A549 (cell line): ENCODE measurements around the gene ATF7IP2. TPM values are rescaled to one million over a fixed set of nuclear protein-coding genes. Genes with fewer than 3 reads are reported as not detected.
"Not testable (repeated sequence)": the region's sequence is repeated elsewhere in the genome, so short reads cannot be mapped to it uniquely, and the experiment has no call there.

Experiments
- ATAC-seq, 2 experiments: fragments of 200-7000 bp in 1 of 2; fragments of >200 bp in 1 of 2; cut with Nextera tagmentation in 1 of 2; cut with Tn5 transposase in 1 of 2; 3 replicates each; pipeline versions ENCODE4 v1.8.0 to v1.9.1; 2018 to 2020; ENCODE audit warnings: mild to moderate bottlenecking in 1 of 2, moderate library complexity in 1 of 2
- CTCF ChIA-PET: fragments of 300-600 bp; sonication (Branson Sonifier 250); formaldehyde crosslinking; extraction: SDS; loops from one replicate; lab custom pipeline; 2021; ENCODE audit warnings: antibody characterized with exemption, inconsistent platforms; lab: Yijun Ruan, JAX
- POLR2A ChIA-PET: fragments of 350-600 bp; formaldehyde crosslinking; extraction: SDS; loops from one replicate; lab custom pipeline; 2021; ENCODE audit warnings: antibody characterized with exemption, inconsistent platforms; lab: Yijun Ruan, JAX
- DNase-seq, 2 experiments: peaks; one replicate each; pipeline versions ENCODE4 v3.0.0 to v3.0.0-alpha.2; 2011 to 2016; ENCODE audit warnings: low read depth in 1 of 2, low spot score in 1 of 2
- FAIRE-seq: peaks from 2 replicates; lab custom pipeline; 2011; peaks lifted over from hg19 to GRCh38; lab: Jason Lieb, UNC
- H3K27ac ChIP-seq, 2 experiments: fragments of >200 bp; sonication (Bioruptor Twin); formaldehyde crosslinking; 3 replicates each; pipeline ENCODE4 v1.5.1; 2016 to 2017
- H3K4me1 ChIP-seq: fragments of >200 bp; sonication (Bioruptor Twin); formaldehyde crosslinking; 3 replicates; pipeline ENCODE4 v1.6.1; 2016
- H3K4me2 ChIP-seq: fragments of >200 bp; sonication (Bioruptor Twin); formaldehyde crosslinking; 3 replicates; pipeline ENCODE4 v1.6.1; 2016
- H3K4me3 ChIP-seq: fragments of >200 bp; sonication (Bioruptor Twin); formaldehyde crosslinking; 3 replicates; pipeline ENCODE4 v1.5.1; 2016
- H3K9me3 ChIP-seq: fragments of >200 bp; sonication (Bioruptor Twin); formaldehyde crosslinking; 3 replicates; pipeline ENCODE4 v1.6.1; 2016
- BCL3 ChIP-seq: fragments of >200 bp; sonication (Bioruptor Twin); formaldehyde crosslinking; IDR thresholded peaks from 3 replicates; pipeline ENCODE4 v1.6.1; 2016
- BHLHE40 ChIP-seq: IDR thresholded peaks from 2 replicates; pipeline ENCODE4 v1.6.1; 2012; ENCODE audit warnings: low read depth, low read length, inconsistent platforms
- CBX2 ChIP-seq: fragments of 200-600 bp; sonication (generic); IDR thresholded peaks from 2 replicates; pipeline ENCODE4 v1.6.1; 2016; ENCODE audit warnings: low read depth, mild to moderate bottlenecking, borderline replicate concordance
- CBX8 ChIP-seq: fragments of 200-600 bp; sonication (generic); IDR thresholded peaks from 2 replicates; pipeline ENCODE4 v1.6.1; 2016
- CEBPB ChIP-seq, 2 experiments: fragments of >200 bp in 1 of 2; sonication (Bioruptor Twin) in 1 of 2; formaldehyde crosslinking in 1 of 2; IDR thresholded peaks; 2 replicates each; pipeline ENCODE4 v1.6.1; 2012 to 2016
- CTCF ChIP-seq: fragments of >200 bp; sonication (Bioruptor Twin); formaldehyde crosslinking; IDR thresholded peaks from 3 replicates; pipeline ENCODE4 v1.5.1; 2016
- E2F6 ChIP-seq: IDR thresholded peaks from 2 replicates; pipeline ENCODE4 v1.6.1; 2012; ENCODE audit warnings: low read depth, borderline replicate concordance
- EHF ChIP-seq: fragments of 250-450 bp; sonication (Bioruptor Pico); IDR thresholded peaks from 2 replicates; pipeline ENCODE4 v1.5.0; 2020; ENCODE audit warnings: mild to moderate bottlenecking
- EHMT2 ChIP-seq: fragments of 200-600 bp; sonication (generic); IDR thresholded peaks from 2 replicates; pipeline ENCODE4 v1.6.1; 2016; ENCODE audit warnings: antibody characterized with exemption, low read depth, mild to moderate bottlenecking, moderate library complexity
- EP300 ChIP-seq, 2 experiments: fragments of >200 bp; sonication (Bioruptor Twin); formaldehyde crosslinking; IDR thresholded peaks; 2 replicates in 1 of 2; 3 replicates in 1 of 2; pipeline ENCODE4 v1.6.1; 2016 to 2017
- HDAC2 ChIP-seq: fragments of 200-600 bp; sonication (generic); IDR thresholded peaks from 2 replicates; pipeline ENCODE4 v1.6.1; 2016
- HEYL ChIP-seq: fragments of 250-450 bp; sonication (Bioruptor Pico); IDR thresholded peaks from 2 replicates; pipeline ENCODE4 v1.8.0; 2021; ENCODE audit warnings: mild to moderate bottlenecking, moderate library complexity
- HOXB13 ChIP-seq: fragments of 250-450 bp; sonication (Bioruptor Pico); IDR thresholded peaks from 2 replicates; pipeline ENCODE4 v1.5.0; 2020; ENCODE audit warnings: low read depth, mild to moderate bottlenecking, moderate library complexity
- JUN ChIP-seq, 2 experiments: fragments of >200 bp; sonication (Bioruptor Twin); formaldehyde crosslinking; IDR thresholded peaks; 2 replicates in 1 of 2; 3 replicates in 1 of 2; pipeline ENCODE4 v1.6.1; 2016 to 2017
- JUNB ChIP-seq: fragments of >200 bp; sonication (Bioruptor Twin); formaldehyde crosslinking; IDR thresholded peaks from 2 replicates; pipeline ENCODE4 v1.6.1; 2016
- PBX3 ChIP-seq: IDR thresholded peaks from 2 replicates; pipeline ENCODE4 v1.6.1; 2012
- PHF8 ChIP-seq: fragments of 200-600 bp; sonication (generic); IDR thresholded peaks from 2 replicates; pipeline ENCODE4 v1.6.1; 2016; ENCODE audit warnings: low read depth, mild to moderate bottlenecking, antibody characterized with exemption, moderate library complexity, borderline replicate concordance
- POLR2A ChIP-seq: IDR thresholded peaks from 2 replicates; pipeline ENCODE4 v1.6.1; 2012; ENCODE audit warnings: mild to moderate bottlenecking, low read length
- RAD21 ChIP-seq, 2 experiments: fragments of >200 bp in 1 of 2; sonication (Bioruptor Twin) in 1 of 2; formaldehyde crosslinking in 1 of 2; IDR thresholded peaks in 1 of 2; conservative IDR thresholded peaks in 1 of 2; 2 replicates in 1 of 2; 3 replicates in 1 of 2; pipeline ENCODE4 v1.6.1; 2012 to 2018; ENCODE audit warnings: inconsistent platforms in 1 of 2
- RARB ChIP-seq: fragments of 250-450 bp; sonication (Bioruptor Pico); IDR thresholded peaks from 2 replicates; pipeline ENCODE4 v1.8.0; 2021; ENCODE audit warnings: mild to moderate bottlenecking, moderate library complexity
- RCOR1 ChIP-seq: fragments of 150-350 bp; IDR thresholded peaks from 2 replicates; pipeline ENCODE4 v1.6.1; 2014; ENCODE audit warnings: antibody characterized with exemption, low read length, low read depth
- RNF2 ChIP-seq: fragments of 200-600 bp; sonication (generic); IDR thresholded peaks from 2 replicates; pipeline ENCODE4 v1.6.1; 2016; ENCODE audit warnings: low read depth, mild to moderate bottlenecking, antibody characterized with exemption, moderate library complexity, borderline replicate concordance
- SMC3 ChIP-seq: fragments of >200 bp; sonication (Bioruptor Twin); formaldehyde crosslinking; IDR thresholded peaks from 3 replicates; pipeline ENCODE4 v1.6.1; 2018; ENCODE audit warnings: inconsistent platforms
- ZC3H11A ChIP-seq: fragments of 450-650 bp; IDR thresholded peaks from 2 replicates; pipeline ENCODE4 v1.6.1; 2014; ENCODE audit warnings: antibody characterized with exemption, mild to moderate bottlenecking
- WGBS: methylation state at CpG from one replicate; pipeline ENCODE4 v1.1.6; 2017; ENCODE audit errors: missing lambda C conversion rate; 5-methylcytosine and 5-hydroxymethylcytosine counted together
- polyA plus RNA-seq, 4 experiments: library from polyadenylated mRNA; depleted of rRNA in 3 of 4; stranded (reverse); fragments of >200 nt; fragmentation: RNase III in 1 of 4; extraction: RNeasy Plus Mini Kit Qiagen cat#74134 plus additional on column Dnase treatment in 1 of 4; gene quantifications; 2 replicates in 3 of 4; 3 replicates in 1 of 4; pipeline ENCODE4 v1.2.3, GENCODE V29; 2011 to 2017
- TF ChIP-seq, protein P1 (sequence below): IDR thresholded peaks from 2 replicates; pipeline ENCODE4 v1.6.1; 2012
- TF ChIP-seq, protein P2 (sequence below): fragments of >200 bp; sonication (Bioruptor Twin); formaldehyde crosslinking; IDR thresholded peaks from 2 replicates; pipeline ENCODE4 v1.6.1; 2016
- TF ChIP-seq, protein P3 (sequence below): fragments of 450-650 bp; IDR thresholded peaks from 2 replicates; pipeline ENCODE4 v1.6.1; 2014; ENCODE audit warnings: antibody characterized with exemption
- TF ChIP-seq, protein P4 (sequence below): fragments of 250-450 bp; sonication (Bioruptor Pico); IDR thresholded peaks from 2 replicates; pipeline ENCODE4 v1.5.0; 2020; ENCODE audit warnings: low read depth, mild to moderate bottlenecking, moderate library complexity

Gene ATF7IP2
- polyA plus RNA-seq, 2 of the 4 experiments (the other 2 are of a cell fraction), result 12.3 to 23.5 TPM

DNA sequence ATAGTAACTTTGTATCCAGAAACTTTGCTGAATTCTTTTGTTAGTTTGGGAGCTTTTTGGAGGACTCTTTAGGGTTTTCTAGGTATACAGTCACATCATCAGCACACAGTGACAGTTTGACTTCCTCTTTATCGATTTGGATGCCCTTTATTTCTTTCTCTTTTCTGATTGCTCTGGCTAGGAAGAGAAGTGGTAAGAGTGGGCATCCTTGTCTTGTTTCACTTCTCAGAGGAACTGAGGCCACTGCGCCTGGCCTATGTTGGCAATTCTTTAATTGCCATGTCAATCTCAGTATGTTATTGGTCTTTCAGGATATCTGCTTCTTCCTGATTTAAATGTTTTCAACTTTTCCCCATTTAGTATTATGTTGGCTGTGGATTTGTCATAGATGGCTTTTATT lies 24.6 kb downstream of the ATF7IP2 start:
- peaks cover 35% of the 10 kb centered on the region for H3K9me3 ChIP-seq
- H3K4me2 ChIP-seq, result no peak overlapping the region
- no peak overlapping the region for H3K27ac ChIP-seq
- no peak for TF ChIP-seq JUNB
- TF ChIP-seq PHF8, result no peak
- TF ChIP-seq HEYL (CRISPR knock-in tag), result no peak
- TF ChIP-seq POLR2A, result no peak
- TF ChIP-seq, protein P1, sequence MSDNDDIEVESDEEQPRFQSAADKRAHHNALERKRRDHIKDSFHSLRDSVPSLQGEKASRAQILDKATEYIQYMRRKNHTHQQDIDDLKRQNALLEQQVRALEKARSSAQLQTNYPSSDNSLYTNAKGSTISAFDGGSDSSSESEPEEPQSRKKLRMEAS, result no peak
- no peak for TF ChIP-seq SMC3
- no peak for TF ChIP-seq RCOR1
- TF ChIP-seq CEBPB (IDR thresholded peaks at IDR 0.05), result no peak
- TF ChIP-seq, protein P2, sequence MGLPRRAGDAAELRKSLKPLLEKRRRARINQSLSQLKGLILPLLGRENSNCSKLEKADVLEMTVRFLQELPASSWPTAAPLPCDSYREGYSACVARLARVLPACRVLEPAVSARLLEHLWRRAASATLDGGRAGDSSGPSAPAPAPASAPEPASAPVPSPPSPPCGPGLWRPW, result no peak
- TF ChIP-seq PBX3, result no peak
- TF ChIP-seq, protein P3, sequence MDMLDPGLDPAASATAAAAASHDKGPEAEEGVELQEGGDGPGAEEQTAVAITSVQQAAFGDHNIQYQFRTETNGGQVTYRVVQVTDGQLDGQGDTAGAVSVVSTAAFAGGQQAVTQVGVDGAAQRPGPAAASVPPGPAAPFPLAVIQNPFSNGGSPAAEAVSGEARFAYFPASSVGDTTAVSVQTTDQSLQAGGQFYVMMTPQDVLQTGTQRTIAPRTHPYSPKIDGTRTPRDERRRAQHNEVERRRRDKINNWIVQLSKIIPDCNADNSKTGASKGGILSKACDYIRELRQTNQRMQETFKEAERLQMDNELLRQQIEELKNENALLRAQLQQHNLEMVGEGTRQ, result no peak
- TF ChIP-seq RARB (CRISPR knock-in tag), result no peak
- TF ChIP-seq CTCF, result no peak
- TF ChIP-seq, protein P4, sequence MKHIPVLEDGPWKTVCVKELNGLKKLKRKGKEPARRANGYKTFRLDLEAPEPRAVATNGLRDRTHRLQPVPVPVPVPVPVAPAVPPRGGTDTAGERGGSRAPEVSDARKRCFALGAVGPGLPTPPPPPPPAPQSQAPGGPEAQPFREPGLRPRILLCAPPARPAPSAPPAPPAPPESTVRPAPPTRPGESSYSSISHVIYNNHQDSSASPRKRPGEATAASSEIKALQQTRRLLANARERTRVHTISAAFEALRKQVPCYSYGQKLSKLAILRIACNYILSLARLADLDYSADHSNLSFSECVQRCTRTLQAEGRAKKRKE (CRISPR knock-in tag), result no peak
- no peak for TF ChIP-seq HOXB13
- CTCF ChIA-PET, result interaction anchor here (0.6 to 0.7 kb wide), 2 partner anchors 26 to 59 kb away, joined by 3 read pairs; no protein-coding TSS in a partner anchor
- FAIRE-seq (no peak), DNase-seq (no peak), ATAC-seq (no peak)
- no peaks in the 10 kb centered on the region for H3K4me1 ChIP-seq
- POLR2A ChIA-PET, result no interaction called here
- H3K4me3 ChIP-seq, result no peak overlapping the region
- 80% methylated on average over 2 of the region's 2 CpGs for WGBS

- ChIA-PET POLR2A (no interaction called here), CTCF (no interaction called here)
- Histone ChIP-seq H3K4me1 (no peaks in the 10 kb centered on the region), H3K4me3 (no peak overlapping the region), H3K9me3 (peaks cover 44% of the 10 kb centered on the region), H3K4me2 (no peak overlapping the region), H3K27ac (no peak overlapping the region)
- no peak for DNase-seq
- WGBS, result 85% methylated on average over 5 of the region's 5 CpGs
- no peak for ATAC-seq
- TF ChIP-seq EHF (CRISPR knock-in tag) (no peak), BHLHE40 (no peak), HDAC2 (no peak), CBX8 (no peak), RNF2 (no peak), HEYL (CRISPR knock-in tag) (no peak), BCL3 (no peak), EHMT2 (no peak), E2F6 (no peak), JUN (IDR thresholded peaks at IDR 0.05) (no peak), ZC3H11A (no peak), CBX2 (no peak), EP300 (IDR thresholded peaks at IDR 0.05) (no peak), SMC3 (no peak), PBX3 (no peak), RAD21 (conservative IDR thresholded peaks at IDR 0.05 in 1 of 2, IDR thresholded peaks at IDR 0.05 in 1 of 2) (no peak)
- no peak for FAIRE-seq
Measured at GRCh38 chr16:10412935-10413601, 27.2 kb downstream of the ATF7IP2 start.

DNA sequence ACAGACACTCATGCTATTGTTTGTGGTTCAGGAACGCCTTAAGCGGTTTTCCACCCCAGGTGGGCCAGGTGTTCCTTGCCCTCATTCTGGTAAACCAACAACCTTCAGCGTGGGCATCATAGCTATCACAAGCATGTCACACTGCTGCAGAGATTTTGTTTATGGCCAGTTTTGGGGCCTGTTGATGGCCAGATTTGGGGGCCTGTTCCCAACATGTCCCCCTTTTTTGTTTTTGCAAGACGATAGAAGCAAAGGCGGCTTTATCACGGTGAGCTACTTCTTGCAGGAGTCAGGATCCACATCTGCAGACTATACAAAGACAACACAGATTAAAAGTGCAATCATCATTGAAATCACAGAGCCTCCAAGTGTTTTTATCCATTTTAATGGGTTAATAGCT lies 32.3 kb downstream of the ATF7IP2 start:
- POLR2A ChIA-PET, H3K4me3 ChIP-seq, H3K4me1 ChIP-seq, H3K27ac ChIP-seq, CTCF ChIA-PET, DNase-seq, ATAC-seq, H3K4me2 ChIP-seq, FAIRE-seq: not testable (repeated sequence)
- peaks cover 26% of the 10 kb centered on the region for H3K9me3 ChIP-seq
- WGBS, result 95% methylated on average over 6 of the region's 6 CpGs
